IMR-90 (cell line): ENCODE data around the gene OSGIN1. TPM values are rescaled to one million over a fixed set of nuclear protein-coding genes. Genes with fewer than 3 reads are reported as not detected.

Source experiments
- ATAC-seq: fragments of 200-7000 bp; cut with Tn5 transposase; 2 replicates; pipeline ENCODE4 v1.9.1; 2020; ENCODE audit warnings: low read depth, mild to moderate bottlenecking, moderate library complexity
- BruUV-seq: library from RNA; stranded (reverse); fragments of 400-500 nt; replicated peaks from 2 replicates; lab custom pipeline; 2021; lab: Mats Ljungman, UMichigan
- CTCF ChIA-PET: fragments of 300-600 bp; formaldehyde crosslinking; extraction: SDS; loops from one replicate; lab custom pipeline; 2021; ENCODE audit warnings: antibody characterized with exemption; lab: Yijun Ruan, JAX
- POLR2A ChIA-PET: fragments of 300-600 bp; sonication (Branson Sonifier 250); formaldehyde crosslinking; loops from one replicate; lab custom pipeline; 2022; ENCODE audit warnings: antibody characterized with exemption; ENCODE audit not compliant: unreplicated experiment; lab: Charles Lee
- DNase-seq: peaks from one replicate; pipeline ENCODE4 v3.0.0; 2013
- H2AFZ ChIP-seq: replicated peaks from 2 replicates; pipeline ENCODE3; 2013; ENCODE audit warnings: low read length, mild to moderate bottlenecking; ENCODE audit not compliant: poor library complexity
- H2AK5ac ChIP-seq: 2 replicates; pipeline ENCODE4 v1.6.1; 2013; ENCODE audit warnings: low read depth, low read length, inconsistent platforms
- H2AK9ac ChIP-seq: replicated peaks from 2 replicates; pipeline ENCODE3; 2013; ENCODE audit warnings: mild to moderate bottlenecking, low read depth, low read length, moderate library complexity; ENCODE audit not compliant: poor library complexity
- H2BK120ac ChIP-seq: 2 replicates; pipeline ENCODE4 v1.6.1; 2013; ENCODE audit warnings: low read depth, low read length, inconsistent platforms
- H2BK15ac ChIP-seq: 3 replicates; pipeline ENCODE4 v1.6.1; 2013; ENCODE audit warnings: low read depth, low read length, inconsistent platforms
- H2BK20ac ChIP-seq: 2 replicates; pipeline ENCODE4 v1.6.1; 2013; ENCODE audit warnings: low read depth, mild to moderate bottlenecking, inconsistent platforms, low read length, moderate library complexity
- H2BK5ac ChIP-seq: 2 replicates; pipeline ENCODE4 v1.6.1; 2013; ENCODE audit warnings: mild to moderate bottlenecking, low read depth, low read length, inconsistent platforms; ENCODE audit not compliant: poor library complexity, severe bottlenecking
- H3K14ac ChIP-seq: replicated peaks from 2 replicates; pipeline ENCODE4 v1.6.1; 2013; ENCODE audit warnings: low read depth, low read length, inconsistent platforms
- H3K18ac ChIP-seq: 2 replicates; pipeline ENCODE4 v1.6.1; 2013; ENCODE audit warnings: low read depth, low read length, control low read depth
- H3K23ac ChIP-seq: 2 replicates; pipeline ENCODE4 v1.6.1; 2013; ENCODE audit warnings: low read depth, low read length, inconsistent platforms
- H3K27ac ChIP-seq: 2 replicates; pipeline ENCODE4 v1.5.1; 2013; ENCODE audit warnings: mild to moderate bottlenecking, control low read depth, low read length; ENCODE audit not compliant: insufficient read depth
- H3K27me3 ChIP-seq: 2 replicates; pipeline ENCODE4 v1.6.1; 2013; ENCODE audit warnings: low read length; ENCODE audit not compliant: control insufficient read depth, insufficient read depth
- H3K36me3 ChIP-seq: 2 replicates; pipeline ENCODE4 v1.6.1; 2013; ENCODE audit warnings: low read length, mixed read lengths; ENCODE audit not compliant: control insufficient read depth, insufficient read depth
- H3K4ac ChIP-seq: 2 replicates; pipeline ENCODE4 v1.6.1; 2013; ENCODE audit warnings: low read depth, low read length, inconsistent platforms
- H3K4me1 ChIP-seq: 2 replicates; pipeline ENCODE4 v1.6.1; 2013; ENCODE audit warnings: low read length, mixed read lengths; ENCODE audit not compliant: control insufficient read depth, insufficient read depth
- H3K4me2 ChIP-seq: 2 replicates; pipeline ENCODE4 v1.6.1; 2013; ENCODE audit warnings: low read depth, mild to moderate bottlenecking, control low read depth, low read length, moderate library complexity
- H3K4me3 ChIP-seq: 2 replicates; pipeline ENCODE4 v1.5.1; 2013; ENCODE audit warnings: low read depth, mild to moderate bottlenecking, control low read depth, low read length, moderate library complexity; ENCODE audit not compliant: insufficient read depth
- H3K56ac ChIP-seq: 2 replicates; pipeline ENCODE4 v1.6.1; 2013; ENCODE audit warnings: low read length, inconsistent platforms; ENCODE audit not compliant: insufficient read depth; ENCODE audit errors: extremely low read depth
- H3K79me1 ChIP-seq, 2 experiments: 2 replicates each; pipeline ENCODE4 v1.6.1; 2013; ENCODE audit warnings: low read length in 2 of 2, inconsistent platforms in 1 of 2, low read depth in 1 of 2
- H3K9ac ChIP-seq: 2 replicates; pipeline ENCODE4 v1.6.1; 2013; ENCODE audit warnings: low read depth, low read length, control low read depth
- H3K9me1 ChIP-seq: 2 replicates; pipeline ENCODE4 v1.6.1; 2013; ENCODE audit warnings: low read length, inconsistent platforms; ENCODE audit not compliant: insufficient read depth
- H3K9me3 ChIP-seq: 2 replicates; pipeline ENCODE4 v1.6.1; 2013; ENCODE audit warnings: low read length; ENCODE audit not compliant: control insufficient read depth, insufficient read depth
- H4K20me1 ChIP-seq: 2 replicates; pipeline ENCODE4 v1.6.1; 2013; ENCODE audit warnings: low read length, inconsistent platforms; ENCODE audit not compliant: insufficient read depth
- H4K5ac ChIP-seq: 2 replicates; pipeline ENCODE4 v1.6.1; 2013; ENCODE audit warnings: mild to moderate bottlenecking, low read depth, low read length, control low read depth
- H4K8ac ChIP-seq, 2 experiments: 2 replicates each; pipeline ENCODE4 v1.6.1; 2013; ENCODE audit warnings: low read depth in 2 of 2, low read length in 2 of 2, control low read depth in 1 of 2, inconsistent platforms in 1 of 2
- H4K91ac ChIP-seq: 2 replicates; pipeline ENCODE4 v1.6.1; 2013; ENCODE audit warnings: low read depth, low read length, inconsistent platforms; ENCODE audit not compliant: insufficient read depth
- CEBPB ChIP-seq: IDR thresholded peaks from 2 replicates; pipeline ENCODE4 v1.6.1; 2012; ENCODE audit warnings: low read depth, low read length, improper control_type of control experiment
- POLR2A ChIP-seq: IDR thresholded peaks from 2 replicates; pipeline ENCODE4 v1.6.1; 2012; ENCODE audit warnings: mild to moderate bottlenecking, low read depth, low read length
- WGBS, 2 experiments: methylation state at CpG; one replicate each; pipeline versions ENCODE4 v1.1.5 to v1.1.7; 2013; ENCODE audit warnings: missing lambda C conversion rate in 2 of 2; ENCODE audit not compliant: insufficient read length in 1 of 2; ENCODE audit errors: extremely low coverage in 2 of 2; 5-methylcytosine and 5-hydroxymethylcytosine counted together
- dilution Hi-C: fragments of 300-500 bp; cut with HindIII; formaldehyde crosslinking; loops from one replicate; pipeline ENCODE4 v1.14.3; 2018; ENCODE audit warnings: low sequenced_read_pairs; ENCODE audit not compliant: unreplicated experiment
- in situ Hi-C: fragments of 300-500 bp; cut with MboI; formaldehyde crosslinking; loops from 3 replicates; pipeline ENCODE4 v1.14.3; 2019; ENCODE audit warnings: low sequenced_read_pairs, inconsistent platforms, mixed read lengths
- intact Hi-C: fragments of 100-400 bp; cut with micrococcal nuclease; formaldehyde crosslinking; loops from 2 replicates; pipeline ENCODE4 v1.10.0; 2022
- polyA plus RNA-seq, 3 experiments: library from polyadenylated mRNA; depleted of rRNA; stranded (reverse); fragments of >200 nt; gene quantifications; 2 replicates each; pipeline ENCODE4 v1.2.3, GENCODE V29; 2012; ENCODE audit warnings: low replicate concordance in 1 of 3
- total RNA-seq: library from RNA; depleted of rRNA; stranded (reverse); fragments of >200 nt; gene quantifications from 2 replicates; pipeline ENCODE4 v1.2.3, GENCODE V29; 2012
- TF ChIP-seq, protein P1 (sequence below): conservative IDR thresholded peaks from 2 replicates; pipeline ENCODE4 v1.5.1; 2012; ENCODE audit warnings: mild to moderate bottlenecking, low read depth, low read length, improper control_type of control experiment

OSGIN1 gene
- total and polyA plus RNA-seq, 2 of the 4 experiments (the other 2 are of a cell fraction) = 0.90 to 6.4 TPM

- dilution Hi-C loops (no loop called here), in situ Hi-C loops (loop anchor here (25.0 kb wide), 1 partner anchor 529 kb away; no protein-coding TSS in a partner anchor), intact Hi-C loops (no loop called here)
- Histone ChIP-seq H3K4me3 (no peak overlapping the region), H4K91ac (no peak overlapping the region), H4K8ac (no peak overlapping the region), H4K20me1 (peaks cover 21% of the 10 kb centered on the region; the same call in 1 of the 2 replicates), H2BK5ac (no peak overlapping the region), H4K5ac (no peak overlapping the region), H3K14ac (no peak overlapping the region), H3K18ac (no peak overlapping the region), H3K23ac (no peak overlapping the region), H2BK15ac (no peak overlapping the region), H2AFZ (no peak overlapping the region), H3K27ac (no peak overlapping the region), H2BK20ac (no peak overlapping the region), H3K36me3 (peaks cover 37% of the 10 kb centered on the region), H2AK5ac (no peak overlapping the region), H3K9ac (no peak overlapping the region), H2BK120ac (no peak overlapping the region), H3K4ac (no peak overlapping the region), H3K79me1 (peaks cover 0 to 25% of the 10 kb centered on the region in 2 experiments; a peak in 1 of 4 replicates), H3K56ac (no peak overlapping the region), H2AK9ac (peak overlapping the region; percentile 47), H3K9me1 (no peaks in the 10 kb centered on the region), H3K4me1 (peaks cover 10% of the 10 kb centered on the region), H3K9me3 (no peaks in the 10 kb centered on the region), H3K27me3 (no peaks in the 10 kb centered on the region), H3K4me2 (no peak overlapping the region)
- ATAC-seq = no peak
- ChIA-PET CTCF (no interaction called here), POLR2A (no interaction called here)
- TF ChIP-seq POLR2A = no peak
- TF ChIP-seq CEBPB = no peak
- TF ChIP-seq, protein P1, sequence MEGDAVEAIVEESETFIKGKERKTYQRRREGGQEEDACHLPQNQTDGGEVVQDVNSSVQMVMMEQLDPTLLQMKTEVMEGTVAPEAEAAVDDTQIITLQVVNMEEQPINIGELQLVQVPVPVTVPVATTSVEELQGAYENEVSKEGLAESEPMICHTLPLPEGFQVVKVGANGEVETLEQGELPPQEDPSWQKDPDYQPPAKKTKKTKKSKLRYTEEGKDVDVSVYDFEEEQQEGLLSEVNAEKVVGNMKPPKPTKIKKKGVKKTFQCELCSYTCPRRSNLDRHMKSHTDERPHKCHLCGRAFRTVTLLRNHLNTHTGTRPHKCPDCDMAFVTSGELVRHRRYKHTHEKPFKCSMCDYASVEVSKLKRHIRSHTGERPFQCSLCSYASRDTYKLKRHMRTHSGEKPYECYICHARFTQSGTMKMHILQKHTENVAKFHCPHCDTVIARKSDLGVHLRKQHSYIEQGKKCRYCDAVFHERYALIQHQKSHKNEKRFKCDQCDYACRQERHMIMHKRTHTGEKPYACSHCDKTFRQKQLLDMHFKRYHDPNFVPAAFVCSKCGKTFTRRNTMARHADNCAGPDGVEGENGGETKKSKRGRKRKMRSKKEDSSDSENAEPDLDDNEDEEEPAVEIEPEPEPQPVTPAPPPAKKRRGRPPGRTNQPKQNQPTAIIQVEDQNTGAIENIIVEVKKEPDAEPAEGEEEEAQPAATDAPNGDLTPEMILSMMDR = no peak
- WGBS, 2 experiments = 92% methylated on average over 4 of the region's 21 CpGs; no CpG with 5 or more reads in 1 of the 2 experiments
- BruUV-seq = no TSS peak
- DNase-seq = peak; percentile 19
Observed at GRCh38 chr16:83958137-83958845, 5.3 kb downstream of the OSGIN1 start.
